Fibroblast of skin of right biceps (primary cell): Measurements from ENCODE around the gene PHF2.

Source experiments
- DNase-seq: peaks from one replicate; pipeline ENCODE4 v3.0.0-alpha.2; 2013

The PHF2 gene

DNA sequence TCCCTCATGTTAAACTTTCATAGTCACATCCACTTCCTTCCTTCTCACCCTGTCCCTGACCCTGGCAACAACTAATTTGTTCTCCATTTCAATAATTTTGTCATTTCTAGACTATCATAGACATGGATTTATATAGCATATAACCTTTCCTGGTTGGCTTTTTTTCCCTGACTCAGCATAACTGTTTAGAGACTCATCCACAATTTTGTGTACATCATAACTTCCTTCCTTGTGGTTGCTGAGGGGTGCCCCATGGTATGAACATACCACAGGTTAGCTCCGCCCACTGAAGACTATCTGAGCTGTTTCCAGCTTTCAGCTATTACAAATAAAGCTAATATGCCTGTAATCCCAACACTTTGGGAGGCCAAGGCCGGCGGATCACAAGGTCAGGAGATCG is 137.3 kb downstream of the PHF2 start:
- no peak for DNase-seq

GRCh38 chr9:93721417-93721965 is 145.1 kb downstream of the PHF2 start:
- DNase-seq = no peak

DNA sequence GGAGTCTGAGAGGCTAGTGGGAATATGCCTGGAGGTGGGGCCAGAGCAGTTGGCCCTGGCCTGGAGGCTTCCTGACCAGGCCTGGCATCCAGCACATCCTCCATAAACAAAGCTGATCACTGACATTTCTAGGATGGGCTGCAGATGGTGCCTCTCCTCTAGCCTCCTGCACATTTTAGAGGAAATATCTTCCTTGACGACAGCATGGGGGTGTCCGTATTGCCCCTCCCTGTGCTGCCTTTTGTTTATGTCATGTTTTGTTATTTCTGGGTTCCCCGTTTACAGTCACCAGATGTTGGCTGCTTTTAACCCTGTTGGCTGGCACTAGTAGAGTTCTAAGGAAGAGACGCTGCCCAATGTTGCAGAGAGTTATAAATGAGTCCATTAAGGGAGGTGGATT is 148.5 kb downstream of the PHF2 start:
- no peak for DNase-seq

DNA sequence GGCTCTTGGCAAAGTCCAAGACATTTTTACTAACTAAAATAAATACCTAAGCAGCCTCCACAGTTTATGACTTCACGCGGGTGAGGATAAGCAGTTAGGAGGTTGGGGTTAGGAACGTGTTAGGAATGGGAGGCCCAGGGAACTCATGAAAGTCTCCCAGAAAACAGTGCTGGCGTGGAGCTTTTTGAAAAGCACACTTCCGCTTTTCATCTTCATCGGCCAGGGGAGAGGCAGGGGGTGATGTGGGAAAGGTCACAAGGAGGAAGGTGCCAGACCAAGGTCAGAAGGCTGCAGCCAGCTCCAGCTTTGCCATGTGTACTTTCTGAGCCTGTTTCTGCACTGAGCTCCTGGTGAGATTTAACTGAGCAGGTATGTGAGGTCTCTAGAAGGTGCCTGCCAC is 149.0 kb downstream of the PHF2 start:
- no peak for DNase-seq

GRCh38 chr9:93726147-93726546 is 149.8 kb downstream of the PHF2 start:
- no peak for DNase-seq
